Measurements from ENCODE around the gene HTR3E.
A peak's percentile ranks its signal among the peaks of the same experiment; 100 is the strongest.

Gene HTR3E

DNA sequence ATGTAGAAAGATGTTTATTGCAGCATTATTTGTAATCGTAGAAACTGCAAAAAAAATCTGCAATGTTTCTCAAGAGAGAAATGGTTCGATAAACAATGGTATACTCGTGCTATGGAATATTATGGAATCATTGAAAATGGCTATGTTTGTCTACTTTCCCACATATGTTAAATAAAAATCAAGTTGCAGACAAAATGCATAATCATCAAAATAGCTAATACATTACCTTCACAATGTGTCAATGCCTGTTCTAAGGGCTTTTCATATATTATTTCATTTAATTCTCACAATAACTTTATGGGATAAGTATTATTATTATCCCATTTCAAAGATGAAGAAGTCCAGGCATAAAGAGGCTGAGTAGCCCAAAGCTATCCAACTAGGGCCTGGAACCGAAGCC is 36.1 kb downstream of the HTR3E start:
- TF ChIP-seq, protein P1, sequence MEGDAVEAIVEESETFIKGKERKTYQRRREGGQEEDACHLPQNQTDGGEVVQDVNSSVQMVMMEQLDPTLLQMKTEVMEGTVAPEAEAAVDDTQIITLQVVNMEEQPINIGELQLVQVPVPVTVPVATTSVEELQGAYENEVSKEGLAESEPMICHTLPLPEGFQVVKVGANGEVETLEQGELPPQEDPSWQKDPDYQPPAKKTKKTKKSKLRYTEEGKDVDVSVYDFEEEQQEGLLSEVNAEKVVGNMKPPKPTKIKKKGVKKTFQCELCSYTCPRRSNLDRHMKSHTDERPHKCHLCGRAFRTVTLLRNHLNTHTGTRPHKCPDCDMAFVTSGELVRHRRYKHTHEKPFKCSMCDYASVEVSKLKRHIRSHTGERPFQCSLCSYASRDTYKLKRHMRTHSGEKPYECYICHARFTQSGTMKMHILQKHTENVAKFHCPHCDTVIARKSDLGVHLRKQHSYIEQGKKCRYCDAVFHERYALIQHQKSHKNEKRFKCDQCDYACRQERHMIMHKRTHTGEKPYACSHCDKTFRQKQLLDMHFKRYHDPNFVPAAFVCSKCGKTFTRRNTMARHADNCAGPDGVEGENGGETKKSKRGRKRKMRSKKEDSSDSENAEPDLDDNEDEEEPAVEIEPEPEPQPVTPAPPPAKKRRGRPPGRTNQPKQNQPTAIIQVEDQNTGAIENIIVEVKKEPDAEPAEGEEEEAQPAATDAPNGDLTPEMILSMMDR (IDR thresholded peaks at IDR 0.05; ENCODE audit: borderline replicate concordance, insufficient read depth, low read depth, low read length), result no peak
- no peak overlapping the region for H3K4me3 ChIP-seq (ENCODE audit: low read depth, low read length)

DNA sequence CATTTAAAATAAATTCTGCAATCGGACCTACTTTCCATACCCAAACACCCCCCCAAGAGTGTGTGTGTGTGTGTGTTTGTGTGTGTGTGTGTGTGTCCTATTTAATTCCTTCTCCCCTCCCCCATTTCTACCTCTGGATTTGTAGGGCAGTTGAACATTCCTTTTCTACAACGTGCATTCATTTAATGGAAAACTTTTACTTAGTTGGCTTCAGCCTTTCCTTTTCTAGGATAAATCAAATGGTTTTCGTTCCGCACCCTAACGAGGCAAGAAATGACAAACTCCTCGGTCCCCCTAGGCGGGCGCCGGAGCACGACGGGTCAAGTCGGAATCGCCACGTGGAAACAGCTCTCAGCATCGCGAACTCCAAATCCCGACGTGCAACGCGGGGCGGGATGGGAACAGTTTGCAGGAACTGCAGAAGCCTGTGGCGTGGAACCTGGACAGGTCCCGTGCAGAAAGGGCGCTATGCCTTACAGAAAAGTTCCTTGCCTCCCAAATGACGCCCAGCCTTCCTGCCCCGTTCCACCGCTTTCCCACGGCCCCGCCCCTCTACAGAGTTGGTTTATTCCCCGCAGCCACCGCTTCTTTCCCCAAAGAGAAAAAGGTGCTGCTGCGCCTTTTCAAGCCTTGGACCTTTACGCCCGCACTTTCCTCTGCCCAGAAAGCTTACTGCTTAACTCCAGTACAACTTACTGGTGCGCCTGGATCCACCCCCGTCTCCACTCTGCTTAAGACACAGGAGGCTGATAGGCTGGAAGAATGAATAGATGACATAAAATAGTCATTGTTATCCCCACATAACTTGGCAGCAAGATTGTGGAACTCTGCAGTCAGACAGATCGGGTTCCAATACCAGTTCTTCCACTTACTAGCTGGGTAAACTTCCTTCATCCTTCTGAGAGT is 37.2 kb downstream of the HTR3E start:
- TF ChIP-seq, protein P1 (IDR thresholded peaks at IDR 0.05; ENCODE audit: borderline replicate concordance, insufficient read depth, low read depth, low read length), result no peak
- H3K4me3 ChIP-seq (ENCODE audit: low read depth, low read length), result peak overlapping the region; percentile 89

DNA sequence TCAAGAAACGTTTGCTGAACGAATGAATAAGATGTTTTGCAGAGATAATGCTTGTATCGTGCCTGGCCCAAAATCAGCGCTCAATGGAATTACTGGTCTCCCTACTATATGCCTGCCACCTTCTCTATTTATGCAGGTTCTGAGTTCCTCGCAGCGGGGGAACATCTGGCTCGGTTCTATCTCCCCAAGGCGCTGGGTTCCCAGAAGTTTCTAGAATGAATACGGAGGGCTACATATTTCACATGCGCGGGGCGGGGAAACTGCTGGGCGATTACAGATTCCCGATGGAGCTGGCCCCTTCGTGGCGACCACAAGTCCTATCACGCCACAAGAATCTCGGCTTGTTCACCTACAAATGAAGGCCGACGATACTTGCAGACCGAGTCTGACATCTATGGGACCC is 37.9 kb downstream of the HTR3E start:
- H3K4me3 ChIP-seq (ENCODE audit: low read depth, low read length), result peak overlapping the region; percentile 89
- TF ChIP-seq, protein P1 (IDR thresholded peaks at IDR 0.05; ENCODE audit: borderline replicate concordance, insufficient read depth, low read depth, low read length), result no peak

DNA sequence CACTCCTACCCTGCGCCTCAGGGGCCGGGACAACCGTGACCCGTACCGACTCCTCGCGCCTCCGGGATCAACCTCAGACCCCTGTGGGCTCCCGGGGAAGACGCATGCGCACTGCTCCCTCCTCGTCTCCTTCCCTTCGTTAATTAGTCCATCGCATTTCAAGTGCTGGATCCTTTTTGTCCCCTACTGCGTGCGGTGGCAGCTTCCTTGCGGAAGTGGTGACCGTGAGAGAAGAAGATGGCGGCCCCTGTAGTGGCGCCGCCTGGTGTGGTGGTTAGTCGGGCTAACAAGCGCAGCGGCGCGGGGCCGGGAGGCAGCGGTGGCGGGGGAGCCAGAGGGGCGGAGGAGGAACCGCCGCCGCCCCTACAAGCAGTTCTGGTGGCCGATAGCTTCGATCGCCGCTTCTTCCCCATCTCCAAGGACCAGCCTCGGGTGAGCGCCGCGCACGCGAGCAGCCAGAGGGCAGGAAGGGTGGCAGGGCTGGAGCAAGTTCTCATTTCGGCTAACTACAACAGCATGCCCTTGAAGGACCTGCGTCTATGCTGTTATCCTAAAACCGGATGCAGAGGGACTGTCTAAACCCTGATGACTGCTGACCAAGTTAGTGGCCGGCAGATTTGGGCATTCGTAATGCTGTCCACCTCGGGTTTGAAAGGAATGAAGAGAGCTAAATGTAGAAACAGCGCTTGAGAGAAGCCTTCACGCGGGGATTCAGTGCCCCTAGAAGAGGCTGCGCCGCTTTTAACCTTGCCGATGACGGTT is 38.5 kb downstream of the HTR3E start, which contains the start of gene EIF2B5:
EIF2B5 (plus strand) TSS at position 210 of the 762 bp plus-strand sequence; CDS start at position 238, 28 bp downstream.
- peak within 1 kb of the TSS; percentile 89 for H3K4me3 ChIP-seq (ENCODE audit: low read depth, low read length)
- TF ChIP-seq, protein P1 (IDR thresholded peaks at IDR 0.05; ENCODE audit: borderline replicate concordance, insufficient read depth, low read depth, low read length), result no peak

DNA sequence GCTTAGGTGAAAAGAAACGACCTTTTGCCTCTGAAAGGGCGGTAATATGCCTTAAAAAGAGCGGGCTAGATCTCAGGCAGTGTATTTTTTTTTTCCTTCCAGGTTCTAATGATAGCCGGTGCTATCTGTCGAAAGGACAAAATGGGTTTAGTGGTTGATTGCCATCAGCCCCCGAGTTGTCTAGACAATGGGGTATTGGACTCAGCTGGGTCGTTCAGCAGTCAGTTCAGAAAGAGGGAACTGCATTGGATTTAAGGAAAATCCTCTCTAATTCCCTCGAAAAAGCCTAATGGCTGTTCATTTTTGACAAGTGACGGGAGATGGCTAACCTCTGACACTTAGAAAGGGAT is 39.0 kb downstream of the HTR3E start:
- TF ChIP-seq, protein P1 (IDR thresholded peaks at IDR 0.05; ENCODE audit: borderline replicate concordance, insufficient read depth, low read depth, low read length), result no peak
- peak overlapping the region; percentile 89 for H3K4me3 ChIP-seq (ENCODE audit: low read depth, low read length)

DNA sequence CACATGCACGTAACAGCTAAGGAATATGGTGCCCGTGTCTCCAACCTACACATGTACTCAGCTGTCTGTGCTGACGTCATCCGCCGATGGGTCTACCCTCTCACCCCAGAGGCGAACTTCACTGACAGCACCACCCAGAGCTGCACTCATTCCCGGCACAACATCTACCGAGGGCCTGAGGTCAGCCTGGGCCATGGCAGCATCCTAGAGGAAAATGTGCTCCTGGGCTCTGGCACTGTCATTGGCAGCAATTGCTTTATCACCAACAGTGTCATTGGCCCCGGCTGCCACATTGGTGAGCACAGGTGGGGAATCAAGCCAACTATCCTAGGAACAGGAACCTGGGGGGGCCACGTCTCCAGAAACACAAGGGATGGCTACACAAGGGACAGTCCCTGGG is 43.6 kb downstream of the HTR3E start:
- TF ChIP-seq, protein P1 (IDR thresholded peaks at IDR 0.05; ENCODE audit: borderline replicate concordance, insufficient read depth, low read depth, low read length), result no peak
- no peak overlapping the region for H3K4me3 ChIP-seq (ENCODE audit: low read depth, low read length)

All from GM12875 (cell line).